Activated CD4-positive, alpha-beta memory T cell treated with anti-CD3 and anti-CD28 coated beads, Interleukin-2, amount 10 ng/mL, durations not matched to agents 7 days and 5 days (primary cell): ENCODE data around the gene EEF1AKMT3. TPM values are rescaled to one million over a fixed set of nuclear protein-coding genes. Genes with fewer than 3 reads are reported as not detected.

ENCODE experiments used
- CTCF ChIA-PET: fragments of 350-600 bp; sonication (Branson Sonifier 250); formaldehyde crosslinking; loops from one replicate; lab custom pipeline; 2021; ENCODE audit warnings: antibody characterized with exemption, inconsistent platforms; lab: Charles Lee
- POLR2A ChIA-PET: fragments of 350-600 bp; sonication (Branson Sonifier 250); formaldehyde crosslinking; loops from one replicate; lab custom pipeline; 2021; ENCODE audit warnings: antibody characterized with exemption; lab: Charles Lee
- DNase-seq: peaks from one replicate; pipeline ENCODE4 v3.0.0-alpha.2; 2020
- H3K27ac Mint-ChIP-seq: one replicate; pipeline ENCODE4 v1.8.0; 2021; ENCODE audit warnings: mild to moderate bottlenecking, mixed read lengths
- H3K27me3 Mint-ChIP-seq: one replicate; pipeline ENCODE4 v1.8.0; 2021; ENCODE audit warnings: mixed read lengths
- H3K36me3 Mint-ChIP-seq: one replicate; pipeline ENCODE4 v1.8.0; 2021; ENCODE audit warnings: low read depth, mixed read lengths
- H3K4me1 Mint-ChIP-seq: one replicate; pipeline ENCODE4 v1.8.0; 2021; ENCODE audit warnings: mixed read lengths
- H3K4me3 Mint-ChIP-seq: one replicate; pipeline ENCODE4 v1.8.0; 2021; ENCODE audit warnings: mild to moderate bottlenecking, mixed read lengths
- H3K9me3 Mint-ChIP-seq: one replicate; pipeline ENCODE4 v1.8.0; 2021; ENCODE audit warnings: mixed read lengths
- total RNA-seq, 2 experiments: library from RNA; stranded (reverse); gene quantifications; one replicate each; pipeline ENCODE4 v1.2.3, GENCODE V29; 2021

The EEF1AKMT3 gene
- total RNA-seq, 2 experiments from 2014 or later: 4.2 to 4.7 TPM

DNA sequence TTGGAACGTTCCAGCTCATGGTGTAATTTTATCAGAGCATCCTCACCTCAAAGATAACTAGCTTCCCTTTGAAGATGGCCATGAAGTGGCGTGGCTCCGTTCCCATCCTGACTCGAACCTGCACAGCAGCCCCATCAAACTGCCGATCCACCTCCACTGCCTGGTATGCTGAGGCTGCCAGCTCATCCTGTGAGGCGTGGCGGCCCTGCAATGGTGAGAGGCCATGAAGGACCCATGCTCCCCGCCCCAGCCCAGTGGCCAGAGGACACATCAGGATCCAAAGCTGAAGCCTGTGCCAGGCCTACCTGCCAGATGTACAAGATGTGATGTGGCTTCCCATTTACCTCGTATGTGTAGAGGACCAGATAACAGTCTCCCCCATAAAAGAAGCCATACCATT, 34.9 kb downstream of the EEF1AKMT3 start:
- CTCF ChIA-PET: interaction anchor here (1.6 kb wide), 1 partner anchor 98 kb away, joined by 6 read pairs; no protein-coding TSS in a partner anchor
- no peaks in the 10 kb centered on the region for H3K4me1 Mint-ChIP-seq
- H3K4me3 Mint-ChIP-seq: no peak overlapping the region
- H3K27me3 Mint-ChIP-seq: no peaks in the 10 kb centered on the region
- no peak overlapping the region for H3K27ac Mint-ChIP-seq
- H3K9me3 Mint-ChIP-seq: no peaks in the 10 kb centered on the region
- peaks cover 3% of the 10 kb centered on the region for H3K36me3 Mint-ChIP-seq
- no peak for DNase-seq
- POLR2A ChIA-PET: no interaction called here

DNA sequence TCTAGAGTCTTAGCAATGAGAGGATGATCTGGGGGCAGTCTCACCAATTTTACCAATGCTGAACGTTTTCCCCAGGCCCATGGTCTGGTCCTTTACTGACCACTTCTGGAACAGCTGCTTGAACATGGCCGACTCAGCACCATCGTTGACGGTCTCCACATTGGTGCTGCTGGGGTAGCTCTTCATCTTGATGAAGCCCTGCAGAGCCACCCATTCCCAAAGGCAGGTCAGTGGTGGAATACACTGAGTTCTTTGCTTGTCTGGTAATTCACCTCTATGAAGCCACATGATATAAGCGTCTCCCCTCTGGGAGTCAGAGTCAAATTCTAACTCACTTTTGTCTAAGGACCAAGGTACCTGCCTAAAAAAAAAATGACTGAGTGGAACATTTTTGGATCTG, 35.9 kb downstream of the EEF1AKMT3 start:
- Mint-ChIP-seq H3K4me1 (peaks cover 4% of the 10 kb centered on the region), H3K36me3 (no peaks in the 10 kb centered on the region), H3K27ac (no peak overlapping the region), H3K27me3 (no peaks in the 10 kb centered on the region), H3K4me3 (no peak overlapping the region), H3K9me3 (no peaks in the 10 kb centered on the region)
- CTCF ChIA-PET: no interaction called here
- no peak for DNase-seq
- POLR2A ChIA-PET: interaction anchor here (0.7 kb wide), 1 partner anchor 109 kb away, joined by 3 read pairs; no protein-coding TSS in a partner anchor

DNA sequence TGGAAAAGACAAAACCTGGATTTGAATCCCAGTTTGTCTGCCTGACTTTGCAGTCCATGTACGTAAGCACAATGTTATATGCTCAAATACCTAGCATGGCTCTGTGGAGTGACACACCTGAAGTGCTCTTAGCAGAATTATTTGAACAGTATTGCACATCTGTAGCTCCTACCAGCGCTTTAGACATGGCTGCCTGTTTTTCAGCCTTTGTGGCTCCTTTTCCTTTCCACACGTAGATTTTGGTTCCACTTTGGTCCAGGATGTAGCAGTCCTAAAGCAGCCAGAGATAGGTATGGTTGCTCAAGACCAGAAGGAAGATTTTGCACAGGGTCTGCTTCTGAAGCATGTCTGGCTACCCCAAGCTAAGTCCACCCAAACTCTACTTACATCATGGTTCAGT, 37.0 kb downstream of the EEF1AKMT3 start:
- no peak overlapping the region for H3K4me3 Mint-ChIP-seq
- no peak overlapping the region for H3K27ac Mint-ChIP-seq
- no peaks in the 10 kb centered on the region for H3K9me3 Mint-ChIP-seq
- H3K4me1 Mint-ChIP-seq: peaks cover 4% of the 10 kb centered on the region
- DNase-seq: no peak
- H3K36me3 Mint-ChIP-seq: no peaks in the 10 kb centered on the region
- no peaks in the 10 kb centered on the region for H3K27me3 Mint-ChIP-seq
- POLR2A ChIA-PET: no interaction called here
- CTCF ChIA-PET: no interaction called here

DNA sequence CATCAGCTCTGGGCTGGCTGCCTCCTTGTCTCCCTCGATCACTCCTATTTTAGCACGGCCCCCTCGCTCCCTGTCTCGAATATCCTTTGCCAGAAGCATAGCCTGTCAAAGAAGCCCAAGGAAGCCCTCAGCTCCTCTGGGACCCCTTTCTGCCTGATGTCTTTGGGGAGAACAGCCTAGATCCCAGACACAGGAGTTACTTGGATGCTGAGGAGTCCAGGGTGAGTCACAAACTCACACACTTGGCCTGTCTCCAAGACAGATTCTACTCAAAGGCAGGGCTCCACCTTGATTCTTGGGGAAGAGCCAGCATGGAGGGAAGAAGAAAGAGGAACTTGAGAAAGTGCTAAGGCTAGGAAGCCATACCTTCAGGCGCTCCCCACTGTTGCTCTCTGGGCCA, 38.0 kb downstream of the EEF1AKMT3 start:
- POLR2A ChIA-PET: no interaction called here
- Mint-ChIP-seq H3K27me3 (no peaks in the 10 kb centered on the region), H3K36me3 (no peaks in the 10 kb centered on the region), H3K4me1 (peaks cover 4% of the 10 kb centered on the region), H3K9me3 (no peaks in the 10 kb centered on the region), H3K27ac (no peak overlapping the region), H3K4me3 (no peak overlapping the region)
- CTCF ChIA-PET: no interaction called here
- DNase-seq: no peak

DNA sequence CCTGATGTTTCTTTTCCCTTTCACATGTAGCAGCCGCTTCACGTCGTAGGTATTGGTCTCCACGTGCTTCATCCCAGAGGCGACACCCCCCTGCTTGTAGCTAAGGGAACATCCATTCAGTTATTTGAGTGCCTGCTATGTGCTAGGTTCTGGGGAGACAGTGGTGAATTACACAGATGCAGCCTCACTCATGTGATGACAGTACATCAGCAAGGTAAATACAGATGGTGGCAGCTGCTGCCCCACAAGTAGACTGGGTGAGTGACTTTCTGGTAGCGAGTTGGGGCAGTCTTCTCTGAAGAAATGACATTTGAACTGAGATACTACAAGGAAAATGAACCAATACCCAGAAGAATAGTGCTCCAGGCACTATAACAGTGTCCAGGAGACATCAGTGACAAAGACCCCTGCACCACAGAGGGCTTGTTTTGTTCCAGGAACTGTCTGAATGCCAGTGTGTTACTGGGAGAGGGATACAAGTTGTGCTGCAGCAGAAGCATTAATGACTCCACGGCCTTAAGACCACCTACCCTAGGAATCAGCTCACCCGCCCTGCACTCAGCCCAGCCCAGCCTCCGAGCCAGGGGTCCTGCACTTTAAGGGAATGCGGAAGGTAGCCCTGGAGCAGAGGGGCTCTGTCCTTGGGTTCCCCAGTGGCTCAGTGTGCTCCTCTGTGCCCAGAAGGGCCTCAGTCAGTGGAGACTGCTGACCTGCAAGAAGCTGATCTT, 38.8 kb downstream of the EEF1AKMT3 start:
- POLR2A ChIA-PET: no interaction called here

DNA sequence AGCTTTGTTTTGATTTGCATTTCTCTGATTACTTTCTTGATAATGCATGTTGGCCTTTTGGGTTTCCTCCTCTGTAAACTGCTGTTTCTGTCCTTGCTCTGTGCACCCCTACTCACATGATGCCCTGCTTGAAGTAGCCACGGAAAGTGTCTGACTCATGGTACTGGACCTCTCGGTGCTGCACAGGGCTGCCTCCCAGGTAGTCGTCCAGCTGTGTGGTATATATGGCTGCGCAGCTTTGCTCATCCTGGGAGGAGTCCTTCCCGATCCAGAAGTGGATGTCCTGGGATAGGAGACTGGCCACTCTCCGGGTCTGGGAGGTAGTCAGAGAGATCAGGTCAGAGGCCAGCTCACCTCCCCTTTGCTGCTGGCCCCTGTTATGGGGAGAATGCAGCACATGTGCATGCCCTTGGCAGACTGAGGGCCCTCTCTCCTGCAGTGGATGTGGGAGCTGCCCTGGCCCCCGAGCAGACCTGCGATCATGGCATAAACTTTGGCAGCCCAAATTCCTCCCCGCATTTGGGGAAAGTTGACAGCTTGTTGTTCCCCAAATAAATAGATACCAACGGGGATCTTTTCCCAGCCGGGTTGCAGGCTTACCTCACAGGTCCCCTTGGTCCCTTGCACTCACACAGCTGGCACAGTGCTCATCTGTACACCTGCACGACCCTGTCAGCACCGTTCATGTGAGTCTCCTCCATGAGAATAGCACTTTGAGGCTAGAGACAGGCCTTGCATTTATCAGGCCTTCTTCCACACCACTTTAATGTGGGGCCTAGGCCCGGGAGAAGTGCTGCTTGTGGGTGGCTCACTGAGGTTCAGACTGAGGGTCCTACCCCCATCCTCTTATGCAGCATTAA, 40.9 kb downstream of the EEF1AKMT3 start:
- DNase-seq: no peak
- Mint-ChIP-seq H3K4me1 (peaks cover 4% of the 10 kb centered on the region), H3K36me3 (no peaks in the 10 kb centered on the region), H3K27ac (no peak overlapping the region), H3K27me3 (no peaks in the 10 kb centered on the region), H3K9me3 (no peaks in the 10 kb centered on the region), H3K4me3 (no peak overlapping the region)
- ChIA-PET POLR2A (no interaction called here), CTCF (interaction anchor here (0.6 to 2.3 kb wide), 4 partner anchors 11 to 109 kb away, joined by 3 to 7 read pairs (median 3); no protein-coding TSS in a partner anchor)

More for the DNA sequence above, 38.8 kb downstream of the EEF1AKMT3 start:
- CTCF ChIA-PET: interaction anchor here (0.5 to 2.3 kb wide), 4 partner anchors 9 to 101 kb away, joined by 3 to 7 read pairs (median 4); no protein-coding TSS in a partner anchor
- Mint-ChIP-seq H3K9me3 (no peaks in the 10 kb centered on the region), H3K4me1 (peaks cover 4% of the 10 kb centered on the region), H3K27ac (no peak overlapping the region), H3K4me3 (no peak overlapping the region), H3K27me3 (no peaks in the 10 kb centered on the region), H3K36me3 (no peaks in the 10 kb centered on the region)
- DNase-seq: no peak

DNA sequence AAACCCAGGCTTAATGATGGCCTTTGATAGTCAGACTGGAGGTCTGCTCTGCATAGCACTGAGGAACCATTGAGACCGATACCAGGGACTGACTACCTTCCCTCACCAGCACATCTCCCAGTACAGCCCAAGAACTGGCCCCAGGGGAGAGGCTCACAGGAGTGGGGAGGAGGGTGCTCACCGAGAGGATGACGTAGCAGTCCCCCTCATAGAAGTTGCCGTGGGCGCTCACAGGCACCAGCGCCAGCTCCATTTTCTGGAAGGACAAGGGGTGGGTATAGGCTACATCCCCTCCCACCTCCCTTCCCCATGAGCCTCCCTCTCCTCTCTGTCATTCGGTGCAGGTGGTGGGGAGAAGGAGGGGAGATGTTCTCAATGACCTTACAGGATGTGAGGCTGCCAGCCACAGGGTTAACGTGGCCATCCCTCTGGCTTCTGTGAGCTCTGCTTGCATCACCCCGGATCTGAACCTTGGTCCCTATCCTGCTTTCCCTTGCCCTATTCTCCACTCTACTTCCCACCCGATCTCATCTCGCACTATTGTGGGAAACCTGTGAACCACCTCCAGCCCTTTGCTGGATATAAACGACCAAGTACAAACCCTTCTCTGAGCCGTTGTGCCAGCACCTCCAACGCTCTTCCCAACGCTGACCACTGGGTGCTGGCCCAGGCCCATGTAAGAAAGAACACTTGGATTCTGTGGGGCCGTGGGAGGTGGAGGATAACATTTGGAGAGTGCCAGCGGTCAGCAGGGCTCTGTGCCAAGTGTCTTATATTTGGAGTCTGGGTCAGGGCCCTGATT, 41.8 kb downstream of the EEF1AKMT3 start:
- no peak overlapping the region for H3K27ac Mint-ChIP-seq
- H3K4me3 Mint-ChIP-seq: no peak overlapping the region
- H3K36me3 Mint-ChIP-seq: peaks cover 7% of the 10 kb centered on the region
- POLR2A ChIA-PET: no interaction called here
- peaks cover 4% of the 10 kb centered on the region for H3K4me1 Mint-ChIP-seq
- CTCF ChIA-PET: interaction anchor here (1.4 kb wide), 1 partner anchor 89 kb away, joined by 3 read pairs; no protein-coding TSS in a partner anchor
- no peaks in the 10 kb centered on the region for H3K27me3 Mint-ChIP-seq
- no peaks in the 10 kb centered on the region for H3K9me3 Mint-ChIP-seq
- DNase-seq: no peak

DNA sequence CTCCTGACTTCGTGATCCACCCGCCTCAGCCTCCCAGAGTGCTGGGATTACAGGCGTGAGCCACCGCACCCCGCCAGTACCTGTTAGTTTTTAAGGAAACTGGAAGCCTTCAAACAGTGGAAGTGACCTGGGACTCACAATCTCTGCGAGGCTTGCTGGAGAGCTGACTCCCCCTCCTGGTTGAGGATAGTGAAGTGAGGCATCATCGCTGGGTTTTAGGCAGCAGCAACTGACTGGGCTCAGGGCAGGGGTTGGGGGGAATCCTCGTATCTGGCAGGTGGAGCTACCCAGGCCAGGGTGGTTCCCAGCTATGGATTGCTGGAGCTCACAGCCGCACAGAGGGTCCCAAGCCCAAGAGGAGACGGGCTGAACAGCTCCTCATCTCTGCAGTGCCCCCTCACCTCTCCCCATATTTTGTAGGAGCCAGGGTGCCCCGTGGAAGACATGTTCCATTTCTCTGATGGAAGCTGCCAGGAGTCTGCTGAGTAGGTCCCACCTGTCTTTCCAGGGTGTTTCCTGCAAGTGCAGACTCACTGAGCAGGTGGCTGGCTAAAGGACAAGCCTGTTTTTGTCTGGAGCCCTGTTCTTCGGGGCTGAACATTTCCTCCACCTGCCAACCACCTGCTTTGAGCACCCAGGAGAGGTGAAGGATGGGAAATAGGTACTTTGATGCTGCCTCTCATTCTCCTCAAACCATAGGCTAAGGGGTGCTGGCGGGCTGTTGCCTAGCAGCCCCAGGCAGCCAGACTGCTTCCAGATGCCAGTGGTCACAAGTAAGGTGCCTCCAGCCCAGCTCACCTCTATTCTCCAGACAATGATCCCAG, 43.0 kb downstream of the EEF1AKMT3 start:
- DNase-seq: no peak
- H3K27ac Mint-ChIP-seq: no peak overlapping the region
- peaks cover 4% of the 10 kb centered on the region for H3K4me1 Mint-ChIP-seq
- no peak overlapping the region for H3K4me3 Mint-ChIP-seq
- POLR2A ChIA-PET: no interaction called here
- CTCF ChIA-PET: interaction anchor here (0.9 to 1.4 kb wide), 3 partner anchors 12 to 90 kb away, joined by 3 read pairs; no protein-coding TSS in a partner anchor
- H3K36me3 Mint-ChIP-seq: peaks cover 7% of the 10 kb centered on the region
- H3K27me3 Mint-ChIP-seq: no peaks in the 10 kb centered on the region
- no peaks in the 10 kb centered on the region for H3K9me3 Mint-ChIP-seq

DNA sequence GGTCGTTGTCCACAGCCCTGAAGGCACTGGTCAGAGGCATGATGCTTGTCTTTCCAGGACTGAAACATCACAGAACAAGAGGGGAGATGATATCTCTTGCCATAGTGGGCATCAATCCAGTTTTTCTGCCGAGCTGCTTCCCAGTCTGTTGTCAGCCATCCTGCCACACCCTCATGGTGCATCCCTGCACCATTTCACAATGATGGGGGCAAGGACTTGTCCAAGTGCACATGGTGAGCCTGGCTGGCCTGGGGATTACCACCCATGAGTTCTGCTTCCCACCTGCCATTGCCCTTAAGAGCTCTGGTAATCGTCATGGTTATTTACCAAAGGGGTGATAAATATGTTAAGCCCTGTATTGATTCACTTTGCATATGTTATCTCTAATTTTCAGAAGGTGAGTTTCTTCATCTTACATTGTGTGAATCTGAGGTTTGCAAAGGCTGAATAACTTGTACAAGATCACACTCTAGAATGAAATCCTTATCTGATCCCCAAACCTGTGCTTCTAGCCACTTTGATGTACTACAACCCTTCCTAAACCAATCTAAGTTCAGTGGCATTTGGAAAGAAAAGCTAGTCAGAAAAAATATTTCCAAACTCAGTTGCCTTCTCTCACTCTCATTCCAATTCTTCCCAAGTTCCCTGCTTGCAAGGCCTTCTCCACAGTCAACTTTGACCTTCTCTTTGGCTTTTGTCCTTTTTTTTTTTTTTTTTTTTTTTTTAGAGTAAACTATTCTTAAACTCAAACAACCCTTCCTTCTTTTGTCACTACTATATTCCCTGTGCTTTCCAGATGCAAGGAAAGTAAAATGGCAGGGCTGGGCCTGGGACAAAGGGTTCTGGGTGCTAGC, 43.8 kb downstream of the EEF1AKMT3 start:
- POLR2A ChIA-PET: no interaction called here
- DNase-seq: no peak
- CTCF ChIA-PET: interaction anchor here (0.9 to 3.9 kb wide), 4 partner anchors 13 to 89 kb away, joined by 3 to 11 read pairs (median 5); no protein-coding TSS in a partner anchor
- peaks cover 4% of the 10 kb centered on the region for H3K4me1 Mint-ChIP-seq
- H3K4me3 Mint-ChIP-seq: no peak overlapping the region
- no peaks in the 10 kb centered on the region for H3K27me3 Mint-ChIP-seq
- H3K9me3 Mint-ChIP-seq: no peaks in the 10 kb centered on the region
- peaks cover 7% of the 10 kb centered on the region for H3K36me3 Mint-ChIP-seq
- H3K27ac Mint-ChIP-seq: no peak overlapping the region

DNA sequence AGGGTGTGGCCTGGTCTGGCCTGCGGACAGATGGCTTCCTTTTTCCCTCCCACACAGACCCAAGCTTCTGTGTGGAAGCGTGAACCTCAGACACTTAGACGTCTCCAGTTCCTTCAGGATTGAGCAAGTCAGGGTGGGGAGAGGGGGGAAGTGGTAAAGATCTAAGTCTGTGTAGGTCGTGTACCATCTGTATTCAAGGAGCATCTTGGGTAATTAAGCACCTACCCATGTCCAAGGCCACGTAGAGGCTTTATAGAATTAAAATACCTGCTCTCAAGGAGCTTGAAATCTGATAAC, 44.4 kb downstream of the EEF1AKMT3 start:
- H3K27ac Mint-ChIP-seq: no peak overlapping the region
- no peak overlapping the region for H3K4me3 Mint-ChIP-seq
- ChIA-PET POLR2A (no interaction called here), CTCF (interaction anchor here (1.3 to 3.9 kb wide), 3 partner anchors 13 to 89 kb away, joined by 3 to 11 read pairs (median 7); no protein-coding TSS in a partner anchor)
- H3K9me3 Mint-ChIP-seq: no peaks in the 10 kb centered on the region
- H3K36me3 Mint-ChIP-seq: peaks cover 12% of the 10 kb centered on the region
- peaks cover 4% of the 10 kb centered on the region for H3K4me1 Mint-ChIP-seq
- no peaks in the 10 kb centered on the region for H3K27me3 Mint-ChIP-seq
- no peak for DNase-seq

DNA sequence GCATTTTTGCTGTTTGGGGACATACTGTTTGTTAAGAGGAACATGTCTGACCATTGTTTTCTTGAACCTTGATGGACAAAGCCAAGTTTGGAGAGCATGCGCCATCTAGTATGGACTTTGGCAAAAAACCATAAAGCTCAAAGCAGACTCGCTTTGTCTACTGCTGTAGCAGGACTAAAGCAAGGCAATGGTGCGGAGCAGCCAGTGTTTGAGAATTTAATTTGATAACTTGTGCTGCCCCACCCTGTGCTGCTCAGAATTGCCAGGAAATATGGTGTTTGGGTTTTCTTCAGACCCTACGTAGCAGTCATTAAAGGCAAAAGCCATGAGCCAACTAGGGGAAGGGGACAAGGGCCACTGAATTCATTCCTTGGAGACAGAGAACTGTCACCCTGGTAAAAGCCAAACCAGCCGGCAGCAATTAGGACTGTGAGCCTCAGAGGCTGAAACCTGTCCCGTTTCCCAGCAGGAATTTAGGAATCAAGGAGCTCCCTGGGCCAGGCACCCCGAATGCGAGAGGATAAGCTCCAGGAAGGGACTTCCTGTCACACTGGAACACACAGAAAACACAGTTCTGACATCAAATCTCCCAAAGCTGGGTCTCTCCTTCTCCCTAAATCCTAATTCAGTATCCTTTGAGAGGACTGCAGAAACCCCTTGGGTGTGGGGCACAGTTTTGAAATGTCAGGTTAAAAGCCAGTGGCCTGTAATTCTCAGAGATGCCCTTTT, 45.0 kb downstream of the EEF1AKMT3 start:
- peaks cover 15% of the 10 kb centered on the region for H3K36me3 Mint-ChIP-seq
- DNase-seq: no peak
- no peak overlapping the region for H3K27ac Mint-ChIP-seq
- peaks cover 4% of the 10 kb centered on the region for H3K4me1 Mint-ChIP-seq
- CTCF ChIA-PET: interaction anchor here (1.6 to 3.9 kb wide), 4 partner anchors 14 to 88 kb away, joined by 6 to 11 read pairs (median 7); no protein-coding TSS in a partner anchor
- H3K9me3 Mint-ChIP-seq: no peaks in the 10 kb centered on the region
- POLR2A ChIA-PET: interaction anchor here (1.5 kb wide), 1 partner anchor 21 kb away, joined by 3 read pairs; no protein-coding TSS in a partner anchor
- no peak overlapping the region for H3K4me3 Mint-ChIP-seq
- H3K27me3 Mint-ChIP-seq: no peaks in the 10 kb centered on the region
